Smooth muscle cell (in vitro differentiated cells): Measurements from ENCODE around the gene C1orf174. TPM values are rescaled to one million over a fixed set of nuclear protein-coding genes. Genes with fewer than 3 reads are reported as not detected.

ENCODE experiments used
- DNase-seq: peaks from one replicate; lab custom pipeline; 2025; ENCODE audit not compliant: unreplicated experiment; lab: John Stamatoyannopoulos, UW
- H2AFZ ChIP-seq: fragments of 200-600 bp; sonication (generic); 2 replicates; pipeline ENCODE4 v1.6.0; 2016; ENCODE audit warnings: antibody characterized with exemption, low read depth, mild to moderate bottlenecking
- H3F3A ChIP-seq: fragments of 200-600 bp; sonication (generic); 2 replicates; pipeline ENCODE4 v1.6.0; 2017; ENCODE audit warnings: antibody characterized with exemption, low read depth
- H3K27ac ChIP-seq: fragments of 200-600 bp; sonication (generic); 2 replicates; pipeline ENCODE4 v1.5.1; 2016; ENCODE audit warnings: low read depth, mild to moderate bottlenecking
- H3K27me3 ChIP-seq: fragments of 200-600 bp; sonication (generic); 2 replicates; pipeline ENCODE4 v1.6.1; 2016; ENCODE audit warnings: low read depth, mild to moderate bottlenecking
- H3K36me3 ChIP-seq: fragments of 200-600 bp; sonication (generic); 2 replicates; pipeline ENCODE4 v1.5.1; 2016; ENCODE audit warnings: low read depth
- H3K4me1 ChIP-seq: fragments of 200-600 bp; sonication (generic); 2 replicates; pipeline ENCODE4 v1.5.1; 2016; ENCODE audit warnings: low read depth
- H3K4me2 ChIP-seq: fragments of 200-600 bp; sonication (generic); 2 replicates; pipeline ENCODE4 v1.6.0; 2016; ENCODE audit warnings: mild to moderate bottlenecking
- H3K4me3 ChIP-seq: fragments of 200-600 bp; sonication (generic); 2 replicates; pipeline ENCODE4 v1.5.1; 2016; ENCODE audit warnings: mild to moderate bottlenecking
- H3K79me2 ChIP-seq: fragments of 200-600 bp; sonication (generic); 2 replicates; pipeline ENCODE4 v1.6.0; 2016; ENCODE audit warnings: low read depth, mild to moderate bottlenecking
- H3K9ac ChIP-seq: fragments of 200-600 bp; sonication (generic); 2 replicates; pipeline ENCODE4 v1.6.0; 2016; ENCODE audit warnings: low read depth
- H3K9me3 ChIP-seq: fragments of 200-600 bp; sonication (generic); replicated peaks from 2 replicates; pipeline ENCODE4 v1.5.1; 2016; ENCODE audit warnings: low read depth
- H4K20me1 ChIP-seq: fragments of 200-600 bp; sonication (generic); 2 replicates; pipeline ENCODE4 v1.6.0; 2016; ENCODE audit warnings: low read depth
- CTCF ChIP-seq: fragments of 200-600 bp; sonication (generic); IDR thresholded peaks from 2 replicates; pipeline ENCODE4 v1.5.1; 2017; ENCODE audit warnings: borderline replicate concordance, mild to moderate bottlenecking, antibody characterized with exemption; ENCODE audit not compliant: insufficient read depth, poor library complexity, severe bottlenecking
- WGBS: methylation state at CpG from one replicate; pipeline ENCODE4 v1.1.7; 2016; ENCODE audit warnings: low lambda C conversion rate; 5-methylcytosine and 5-hydroxymethylcytosine counted together
- polyA plus RNA-seq: library from polyadenylated mRNA; unstranded; fragments of >200 nt; fragmentation: Nextera tagmentation; extraction: Ambion mirVana; gene quantifications from 2 replicates; pipeline ENCODE4 v1.2.1, GENCODE V29; 2016
- total RNA-seq: library from RNA; depleted of rRNA; stranded (reverse); fragments of >200 nt; gene quantifications from 2 replicates; pipeline ENCODE4 v1.2.3, GENCODE V29; 2014

The C1orf174 gene
- total and polyA plus RNA-seq, 2 experiments from 2014 or later = 26.0 to 32.5 TPM

- Histone ChIP-seq H3K4me2 (no peak overlapping the region), H3K79me2 (no peaks in the 10 kb centered on the region), H3K27ac (no peak overlapping the region), H3K4me3 (no peak overlapping the region), H3K4me1 (no peaks in the 10 kb centered on the region), H3F3A (no peaks in the 10 kb centered on the region), H2AFZ (no peak overlapping the region), H3K9ac (no peak overlapping the region), H3K9me3 (no peaks in the 10 kb centered on the region), H3K36me3 (no peaks in the 10 kb centered on the region), H4K20me1 (no peaks in the 10 kb centered on the region), H3K27me3 (no peaks in the 10 kb centered on the region)
- DNase-seq = no peak
- WGBS = 84% methylated on average over 30 of the region's 30 CpGs
- TF ChIP-seq CTCF = no peak
These were observed 10.1 kb upstream of the C1orf174 start for GRCh38 chr1:3910049-3910731.

- H3K4me1 ChIP-seq = no peaks in the 10 kb centered on the region
- TF ChIP-seq CTCF = no peak
- H3K79me2 ChIP-seq = no peaks in the 10 kb centered on the region
- 85% methylated on average over 7 of the region's 7 CpGs for WGBS
- no peak overlapping the region for H3K27ac ChIP-seq
- H3K27me3 ChIP-seq = no peaks in the 10 kb centered on the region
- no peaks in the 10 kb centered on the region for H3F3A ChIP-seq
- no peak overlapping the region for H2AFZ ChIP-seq
- no peak for DNase-seq
- H3K4me3 ChIP-seq = no peak overlapping the region
- no peaks in the 10 kb centered on the region for H3K36me3 ChIP-seq
- no peaks in the 10 kb centered on the region for H3K9me3 ChIP-seq
- no peaks in the 10 kb centered on the region for H4K20me1 ChIP-seq
- H3K9ac ChIP-seq = no peak overlapping the region
- H3K4me2 ChIP-seq = no peak overlapping the region
These were observed 9.5 kb upstream of the C1orf174 start for GRCh38 chr1:3909615-3910014.

- Histone ChIP-seq H3K4me3 (no peak overlapping the region), H2AFZ (no peak overlapping the region), H3F3A (no peaks in the 10 kb centered on the region), H3K27ac (no peak overlapping the region), H3K27me3 (no peaks in the 10 kb centered on the region), H3K9ac (no peak overlapping the region), H3K79me2 (no peaks in the 10 kb centered on the region), H4K20me1 (no peaks in the 10 kb centered on the region), H3K4me1 (no peaks in the 10 kb centered on the region), H3K36me3 (no peaks in the 10 kb centered on the region), H3K9me3 (no peaks in the 10 kb centered on the region), H3K4me2 (no peak overlapping the region)
- TF ChIP-seq CTCF = no peak
- WGBS = 86% methylated on average over 17 of the region's 17 CpGs
- no peak for DNase-seq
These were observed 8.9 kb upstream of the C1orf174 start for GRCh38 chr1:3908886-3909517.
